ENCODE measurements around the gene GPR63. TPM values are rescaled to one million over a fixed set of nuclear protein-coding genes. Genes with fewer than 3 reads are reported as not detected.

Gene GPR63
- total and polyA plus RNA-seq, 2 of the 13 experiments (the other 11 are each of a cell fraction or from before 2014, with no cell fraction given): 0.01 to 0.02 TPM

- ChIA-PET POLR2A (no interaction called here), CTCF (ENCODE audit: low intra/inter-chr PET ratio, low total read pairs) (no interaction called here)
- Histone ChIP-seq H2AFZ (ENCODE audit: low read length) (no peak overlapping the region), H3K4me1 (ENCODE audit: insufficient read depth, low read length) (no peaks in the 10 kb centered on the region), H4K20me1 (ENCODE audit: insufficient read depth, low read length) (no peaks in the 10 kb centered on the region), H3K36me3 (replicated peaks in 1 of 2; ENCODE audit: control insufficient read depth in 1 of 2, insufficient read depth in 2 of 2, low read length in 2 of 2) (no peaks in the 10 kb centered on the region), H3K9me3 (ENCODE audit: low read length) (no peaks in the 10 kb centered on the region), H3K27me3 (ENCODE audit: control insufficient read depth in 1 of 2, insufficient read depth in 2 of 2, low read length in 2 of 2) (no peaks in the 10 kb centered on the region), H3K79me2 (ENCODE audit: insufficient read depth, low read length) (no peaks in the 10 kb centered on the region), H3K4me2 (ENCODE audit: low read depth, low read length) (no peak overlapping the region), H3K4me3 (replicated peaks in 1 of 3; ENCODE audit: insufficient read depth in 1 of 3, low read depth in 2 of 3, low read length in 3 of 3) (no peak overlapping the region), H3K9ac (ENCODE audit: insufficient read depth, low read depth, low read length) (no peak overlapping the region), H3K27ac (ENCODE audit: extremely low read length, insufficient read depth, low read length) (no peak overlapping the region)
- FAIRE-seq (no peak), DNase-seq (ENCODE audit: low spot score) (no peak), ATAC-seq (no peak)
- TF ChIP-seq CHCHD3 (CRISPR knock-in tag; IDR thresholded peaks at IDR 0.05): no peak
- TF ChIP-seq ZNF644 (CRISPR knock-in tag; IDR thresholded peaks at IDR 0.05; ENCODE audit: low read depth): no peak
- TF ChIP-seq ZNF556 (CRISPR knock-in tag; IDR thresholded peaks at IDR 0.05; ENCODE audit: borderline replicate concordance): no peak
- TF ChIP-seq ZBTB7A (CRISPR knock-in tag; IDR thresholded peaks at IDR 0.05): no peak
- no peak for TF ChIP-seq ZNF678 (CRISPR knock-in tag; IDR thresholded peaks at IDR 0.05)
- TF ChIP-seq TERF1 (CRISPR knock-in tag; IDR thresholded peaks at IDR 0.05): no peak
- TF ChIP-seq MBNL3 (CRISPR knock-in tag; conservative IDR thresholded peaks at IDR 0.05): no peak
- TF ChIP-seq STAG1 (CRISPR knock-in tag; IDR thresholded peaks at IDR 0.05): no peak
- TF ChIP-seq ZNF124 (CRISPR knock-in tag; IDR thresholded peaks at IDR 0.05): no peak
- TF ChIP-seq SSRP1 (CRISPR knock-in tag; IDR thresholded peaks at IDR 0.05): no peak
- no peak for TF ChIP-seq HCFC1 (IDR thresholded peaks at IDR 0.05; ENCODE audit: low read depth, low read length)
- no peak for TF ChIP-seq KLF16 (CRISPR knock-in tag; IDR thresholded peaks at IDR 0.05)
- no peak for TF ChIP-seq ZNF562 (CRISPR knock-in tag; IDR thresholded peaks at IDR 0.05; ENCODE audit: borderline replicate concordance)
- no peak for TF ChIP-seq IKZF5 (CRISPR knock-in tag; IDR thresholded peaks at IDR 0.05)
- TF ChIP-seq MIER3 (CRISPR knock-in tag; IDR thresholded peaks at IDR 0.05; ENCODE audit: borderline replicate concordance): no peak
- TF ChIP-seq ZFX (CRISPR knock-in tag; IDR thresholded peaks at IDR 0.05; ENCODE audit: low read depth): no peak
- TF ChIP-seq ZNF7 (CRISPR knock-in tag; IDR thresholded peaks at IDR 0.05): no peak
- no peak for TF ChIP-seq STAT5B (CRISPR knock-in tag; IDR thresholded peaks at IDR 0.05)
- no peak for TF ChIP-seq CBX1 (IDR thresholded peaks at IDR 0.05; ENCODE audit: low read depth)
- WGBS (ENCODE audit: low lambda C conversion rate): 62% methylated on average over 3 of the region's 3 CpGs
- BruUV-seq (replicated peaks): no TSS peak
- intact Hi-C loops (cut with micrococcal nuclease; ENCODE audit: unreplicated experiment): no loop called here
- in situ Hi-C loops (cut with HindIII; ENCODE audit: extremely low pct_ligation_motif_present, low pct_unique_long_range_greater_than_20kb): no loop called here
Observed at GRCh38 chr6:96852605-96853004, 15.3 kb upstream of the GPR63 start.
